HG03175 (cell line): ENCODE results near the gene EMX1.

Source experiments
- ATAC-seq: cut with Tn5 transposase; IDR thresholded peaks from one replicate; pipeline ENCODE4 v1.9.1; 2021; ENCODE audit warnings: mild to moderate bottlenecking, moderate library complexity; ENCODE audit not compliant: unreplicated experiment

The EMX1 gene

GRCh38 chr2:72974436-72974754, 57.1 kb downstream of the EMX1 start:
- ATAC-seq, result no peak

DNA sequence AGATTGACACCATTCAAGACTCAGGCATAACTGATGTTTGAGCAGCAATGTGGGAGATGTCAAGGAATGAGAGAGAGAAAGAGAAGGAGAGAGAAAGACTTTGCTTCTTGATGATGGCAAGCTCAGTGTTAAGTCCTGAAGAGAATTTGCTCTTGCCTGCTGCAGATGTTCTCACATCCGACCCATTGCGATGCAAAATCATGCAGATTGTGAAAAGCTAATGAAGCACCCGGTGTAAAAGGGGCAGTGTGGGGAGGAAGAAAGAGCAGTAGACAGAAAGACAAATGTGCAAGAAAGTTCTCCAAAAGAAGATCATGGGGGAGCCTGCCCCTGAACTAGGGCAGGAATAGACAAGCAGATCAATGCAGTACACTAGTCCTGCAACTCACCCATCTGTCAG, 57.7 kb downstream of the EMX1 start:
- no peak for ATAC-seq

GRCh38 chr2:72979896-72980295, 62.6 kb downstream of the EMX1 start:
- no peak for ATAC-seq

GRCh38 chr2:72980535-72981217, 63.4 kb downstream of the EMX1 start:
- no peak for ATAC-seq

GRCh38 chr2:72981536-72981935, 64.2 kb downstream of the EMX1 start:
- no peak for ATAC-seq

GRCh38 chr2:72982219-72982618, 64.9 kb downstream of the EMX1 start:
- no peak for ATAC-seq

DNA sequence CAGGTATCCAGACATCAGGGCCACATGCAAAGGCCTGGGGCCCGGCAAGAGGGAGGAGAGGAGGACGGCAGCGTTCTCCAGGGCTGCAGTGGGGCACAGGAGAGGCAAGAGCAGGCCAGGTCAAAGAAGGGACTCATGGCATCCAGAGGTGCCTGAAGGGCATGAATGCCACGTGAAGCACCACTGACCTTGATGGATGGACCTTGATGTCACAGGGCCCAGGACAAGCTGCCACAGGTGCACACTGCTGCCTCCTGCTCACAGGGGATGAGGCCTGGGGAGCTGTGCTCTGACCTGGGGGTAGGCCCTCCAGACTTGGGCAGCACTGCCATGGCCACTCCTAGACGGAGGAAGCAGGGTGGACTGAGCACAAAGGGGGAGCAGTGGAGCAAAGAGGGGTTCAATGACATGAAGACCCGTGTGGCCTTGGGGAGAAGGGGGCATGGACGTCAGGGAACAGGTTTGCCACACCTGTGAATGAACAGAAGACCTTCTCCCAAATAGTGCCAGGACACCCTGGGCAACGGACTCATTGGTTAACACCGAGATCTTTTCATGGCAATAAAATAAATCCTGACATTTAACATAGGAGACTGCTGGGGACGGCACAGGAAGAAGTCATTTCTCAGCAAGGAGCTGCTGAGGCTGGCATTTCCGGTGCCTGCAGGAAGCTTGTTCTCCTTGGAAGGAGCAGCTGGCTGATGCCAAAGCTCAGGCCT, 65.6 kb downstream of the EMX1 start:
- no peak for ATAC-seq

GRCh38 chr2:72983500-72984161, 66.3 kb downstream of the EMX1 start:
- no peak for ATAC-seq

- no peak for ATAC-seq
These were observed 66.9 kb downstream of the EMX1 start for GRCh38 chr2:72984172-72984671.
